SK-N-SH (cell line): ENCODE results near the gene AP1M1. TPM values are rescaled to one million over a fixed set of nuclear protein-coding genes. Genes with fewer than 3 reads are reported as not detected.
"Not testable (repeated sequence)": the region's sequence is repeated elsewhere in the genome, so short reads cannot be mapped to it uniquely, and the experiment has no call there.

ENCODE experiments used
- CTCF ChIA-PET: fragments of 300-600, 350-600 bp; formaldehyde crosslinking; extraction: SDS; loops from one replicate; lab custom pipeline; 2021; lab: Yijun Ruan, JAX
- POLR2A ChIA-PET: fragments of 350-600 bp; sonication (Branson Sonifier 250); formaldehyde crosslinking; extraction: SDS; loops from one replicate; lab custom pipeline; 2020; ENCODE audit warnings: antibody characterized with exemption, inconsistent platforms; lab: Yijun Ruan, JAX
- DNase-seq: peaks from one replicate; pipeline ENCODE4 v3.0.0; 2012
- H2AFZ ChIP-seq: fragments of 200-600 bp; sonication (generic); 2 replicates; pipeline ENCODE4 v1.8.1; 2016; ENCODE audit warnings: antibody characterized with exemption, mild to moderate bottlenecking, low read depth
- H3F3A ChIP-seq: fragments of 200-600 bp; sonication (generic); replicated peaks from 2 replicates; pipeline ENCODE3; 2016; ENCODE audit warnings: antibody characterized with exemption, mild to moderate bottlenecking; ENCODE audit not compliant: insufficient read depth
- H3K27ac ChIP-seq, 2 experiments: fragments of 200-500 bp in 1 of 2; fragments of 200-600 bp in 1 of 2; sonication (Bioruptor generic) in 1 of 2; sonication (generic), shearing (Covaris generic) in 1 of 2; 2 replicates each; pipeline versions ENCODE4 v1.5.1 to v1.6.1; 2014 to 2016; ENCODE audit warnings: low read depth in 2 of 2, inconsistent platforms in 1 of 2, low read length in 1 of 2, mild to moderate bottlenecking in 1 of 2, mixed read lengths in 1 of 2
- H3K27me3 ChIP-seq: fragments of 200-600 bp; sonication (generic), shearing (Covaris generic); 2 replicates; pipeline ENCODE4 v1.6.1; 2016; ENCODE audit warnings: mixed run types; ENCODE audit not compliant: insufficient read depth
- H3K36me3 ChIP-seq, 2 experiments: fragments of 200-500 bp in 1 of 2; fragments of 200-600 bp in 1 of 2; sonication (Bioruptor generic) in 1 of 2; sonication (generic) in 1 of 2; replicated peaks in 1 of 2; 2 replicates each; pipeline versions ENCODE3 to v1.5.1; 2014 to 2016; ENCODE audit warnings: low read length in 1 of 2, mild to moderate bottlenecking in 1 of 2; ENCODE audit not compliant: insufficient read depth in 2 of 2, control insufficient read depth in 1 of 2
- H3K4me1 ChIP-seq, 2 experiments: fragments of 200-500 bp in 1 of 2; fragments of 200-600 bp in 1 of 2; sonication (Bioruptor generic) in 1 of 2; sonication (generic), shearing (Covaris generic) in 1 of 2; 2 replicates each; pipeline versions ENCODE4 v1.5.1 to v1.6.1; 2014 to 2016; ENCODE audit warnings: low read depth in 1 of 2, low read length in 1 of 2, mixed run types in 1 of 2; ENCODE audit not compliant: insufficient read depth in 2 of 2, control insufficient read depth in 1 of 2
- H3K4me2 ChIP-seq: fragments of 200-600 bp; sonication (generic), shearing (Covaris generic); 2 replicates; pipeline ENCODE4 v1.6.1; 2017; ENCODE audit warnings: mixed run types
- H3K4me3 ChIP-seq, 2 experiments: fragments of 200-500 bp in 1 of 2; fragments of 200-600 bp in 1 of 2; sonication (Bioruptor generic) in 1 of 2; sonication (generic), shearing (Covaris generic) in 1 of 2; 2 replicates each; pipeline versions ENCODE4 v1.5.1 to v1.8.1; 2014 to 2016; ENCODE audit warnings: low read depth in 2 of 2, inconsistent platforms in 1 of 2, low read length in 1 of 2, mild to moderate bottlenecking in 1 of 2, mixed read lengths in 1 of 2, moderate library complexity in 1 of 2
- H3K79me2 ChIP-seq: fragments of 200-600 bp; sonication (generic); 2 replicates; pipeline ENCODE4 v1.8.1; 2017; ENCODE audit warnings: mild to moderate bottlenecking; ENCODE audit not compliant: insufficient read depth
- H3K9ac ChIP-seq: fragments of 200-600 bp; sonication (generic); 2 replicates; pipeline ENCODE4 v1.6.1; 2017; ENCODE audit warnings: mixed run types
- H3K9me2 ChIP-seq: fragments of 200-600 bp; sonication (generic); 2 replicates; pipeline ENCODE4 v1.6.1; 2017; ENCODE audit warnings: mixed run types
- H3K9me3 ChIP-seq: fragments of 200-600 bp; sonication (generic); 2 replicates; pipeline ENCODE4 v1.6.1; 2017; ENCODE audit warnings: mixed run types, mild to moderate bottlenecking, moderate library complexity
- H4K20me1 ChIP-seq: fragments of 200-600 bp; sonication (generic); 2 replicates; pipeline ENCODE4 v1.6.1; 2017; ENCODE audit warnings: mild to moderate bottlenecking, mixed run types; ENCODE audit not compliant: insufficient read depth
- CTCF ChIP-seq: fragments of 200-600 bp; sonication (generic); IDR thresholded peaks from 2 replicates; pipeline ENCODE4 v1.6.1; 2017; ENCODE audit warnings: antibody characterized with exemption, mild to moderate bottlenecking, moderate library complexity
- EZH2phosphoT487 ChIP-seq: fragments of 200-600 bp; sonication (generic); IDR thresholded peaks from 2 replicates; pipeline ENCODE4 v1.6.1; 2017; ENCODE audit warnings: low read depth, mixed run types, mild to moderate bottlenecking, antibody characterized with exemption, moderate library complexity, borderline replicate concordance
- NFIC ChIP-seq: IDR thresholded peaks from 2 replicates; pipeline ENCODE4 v1.4.0; 2012; ENCODE audit warnings: borderline replicate concordance
- NRF1 ChIP-seq: IDR thresholded peaks from 2 replicates; pipeline ENCODE4 v1.6.1; 2012; ENCODE audit warnings: low read depth, mild to moderate bottlenecking, low read length
- PBX3 ChIP-seq: IDR thresholded peaks from 2 replicates; pipeline ENCODE4; 2012
- RCOR1 ChIP-seq: fragments of 150-350 bp; IDR thresholded peaks from 2 replicates; pipeline ENCODE4 v1.6.1; 2017; ENCODE audit warnings: antibody characterized with exemption, low read length
- WGBS: methylation state at CpG from one replicate; pipeline ENCODE4 v1.1.6; 2017; ENCODE audit warnings: low lambda C conversion rate; 5-methylcytosine and 5-hydroxymethylcytosine counted together
- polyA plus RNA-seq, 3 experiments: library from polyadenylated mRNA; depleted of rRNA; stranded (reverse); fragments of >200 nt; gene quantifications; 2 replicates each; pipeline ENCODE4 v1.2.3, GENCODE V29; 2012

AP1M1 gene
- polyA plus RNA-seq, 1 of the 3 experiments (the other 2 are of a cell fraction) = 133 TPM

GRCh38 chr19:16284505-16284904, 86.8 kb downstream of the AP1M1 start:
- Histone ChIP-seq H2AFZ (no peak overlapping the region), H3K27ac (no peak overlapping the region), H3K9ac (no peak overlapping the region), H3F3A (peaks cover 9% of the 10 kb centered on the region), H3K4me3 (no peak overlapping the region), H3K79me2 (no peaks in the 10 kb centered on the region), H3K9me2 (no peaks in the 10 kb centered on the region), H3K9me3 (no peaks in the 10 kb centered on the region), H4K20me1 (peaks cover 5% of the 10 kb centered on the region), H3K4me1 (no peaks in the 10 kb centered on the region), H3K4me2 (no peak overlapping the region), H3K36me3 (no peaks in the 10 kb centered on the region), H3K27me3 (peaks cover 63% of the 10 kb centered on the region)
- CTCF ChIA-PET = interaction anchor here (1.0 to 1.4 kb wide), 2 partner anchors 102 to 158 kb away, joined by 3 to 4 read pairs; no protein-coding TSS in a partner anchor
- POLR2A ChIA-PET = no interaction called here
- TF ChIP-seq NRF1 = no peak
- TF ChIP-seq CTCF = no peak
- TF ChIP-seq RCOR1 = no peak
- TF ChIP-seq PBX3 = no peak
- DNase-seq = no peak
- 65% methylated on average over 9 of the region's 9 CpGs for WGBS

DNA sequence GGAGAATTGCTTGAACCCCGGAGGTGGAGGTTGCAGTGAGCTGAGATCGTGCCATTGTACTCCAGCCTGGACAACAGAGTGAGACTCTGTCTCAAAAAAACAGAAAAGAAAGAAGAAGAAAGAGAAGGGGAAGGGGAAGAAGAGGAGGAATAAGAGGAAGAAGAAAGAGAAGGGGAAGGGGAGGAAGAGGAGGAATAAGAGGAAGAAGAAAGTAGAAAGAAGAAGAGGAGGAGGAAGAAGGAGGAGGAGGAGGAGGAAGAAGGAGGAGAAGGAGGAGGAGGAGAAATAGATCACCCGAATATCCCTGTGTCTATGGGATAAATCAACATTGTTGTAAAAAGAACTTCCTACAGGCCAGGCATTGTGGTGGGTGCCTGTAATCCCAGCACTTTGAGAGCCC, 87.4 kb downstream of the AP1M1 start:
- H3K4me2 ChIP-seq, H3K36me3 ChIP-seq, H3F3A ChIP-seq, H2AFZ ChIP-seq, H3K9ac ChIP-seq, H3K4me3 ChIP-seq, H3K9me2 ChIP-seq, DNase-seq, H3K79me2 ChIP-seq, H3K4me1 ChIP-seq, H3K27ac ChIP-seq, H4K20me1 ChIP-seq, POLR2A ChIA-PET, H3K9me3 ChIP-seq: not testable (repeated sequence)
- CTCF ChIA-PET = interaction anchor here (1.4 to 1.5 kb wide), 2 partner anchors 38 to 157 kb away, joined by 4 to 6 read pairs; no protein-coding TSS in a partner anchor
- H3K27me3 ChIP-seq = peaks cover 69% of the 10 kb centered on the region
- 53% methylated on average over 3 of the region's 3 CpGs for WGBS

DNA sequence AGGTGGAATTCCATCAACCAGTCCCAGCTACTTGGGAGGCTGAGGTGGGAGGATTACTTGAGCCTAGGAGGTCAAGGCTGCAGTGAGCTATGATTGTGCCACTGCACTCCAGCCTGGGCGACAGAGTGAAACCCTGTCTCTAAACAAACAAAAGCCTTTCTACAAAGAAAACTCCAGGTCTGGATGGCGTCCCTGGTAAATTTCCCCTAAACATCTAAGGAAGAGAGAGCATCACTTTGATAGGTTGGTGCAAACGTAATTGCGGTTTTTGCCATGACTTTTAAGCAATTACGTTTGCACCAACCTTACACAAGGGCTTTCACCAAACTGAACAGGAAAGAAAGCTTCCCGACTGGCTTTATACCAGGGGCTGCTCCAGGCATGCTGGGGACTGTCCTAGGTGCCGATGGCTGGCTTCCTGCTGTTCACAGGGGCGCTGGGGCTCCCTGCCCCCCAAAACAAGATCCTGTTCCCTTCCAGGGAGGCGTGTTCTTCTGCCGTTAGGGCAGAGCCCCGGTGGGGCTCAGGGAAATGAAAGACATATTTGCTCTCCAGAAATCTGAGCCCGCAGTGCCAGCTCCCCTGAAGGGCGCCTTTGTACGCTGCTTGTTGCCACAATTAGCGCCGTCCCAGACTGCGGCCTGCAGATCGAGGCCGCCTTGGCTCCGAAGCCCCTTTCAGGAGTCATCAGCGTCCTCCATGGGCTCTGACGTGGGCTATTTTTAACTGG, 88.2 kb downstream of the AP1M1 start:
- ChIA-PET POLR2A (no interaction called here), CTCF (interaction anchor here (1.4 to 1.6 kb wide), 3 partner anchors 39 to 156 kb away, joined by 4 to 6 read pairs (median 4); no protein-coding TSS in a partner anchor)
- Histone ChIP-seq H3K4me3 (no peak overlapping the region), H3K4me2 (peak overlapping the region; percentile 45; the same call in 1 of the 2 replicates), H3K79me2 (no peaks in the 10 kb centered on the region), H3F3A (no peaks in the 10 kb centered on the region), H3K27ac (no peak overlapping the region), H3K9me2 (no peaks in the 10 kb centered on the region), H3K27me3 (peaks cover 77% of the 10 kb centered on the region), H3K9ac (no peak overlapping the region), H3K36me3 (no peaks in the 10 kb centered on the region), H2AFZ (no peak overlapping the region), H3K9me3 (no peaks in the 10 kb centered on the region), H3K4me1 (no peaks in the 10 kb centered on the region), H4K20me1 (no peaks in the 10 kb centered on the region)
- no peak for TF ChIP-seq NFIC
- 0 out of 2 replicates have a peak, but pooled peaks have one; percentile 69 for TF ChIP-seq EZH2phosphoT487
- 46% methylated on average over 18 of the region's 22 CpGs for WGBS
- DNase-seq = no peak
